ENCODE results near the gene IRF2BP1. TPM values are rescaled to one million over a fixed set of nuclear protein-coding genes. Genes with fewer than 3 reads are reported as not detected.

IRF2BP1 gene
- total RNA-seq, 2 experiments from 2014 or later, result 21.0 to 21.6 TPM

DNA sequence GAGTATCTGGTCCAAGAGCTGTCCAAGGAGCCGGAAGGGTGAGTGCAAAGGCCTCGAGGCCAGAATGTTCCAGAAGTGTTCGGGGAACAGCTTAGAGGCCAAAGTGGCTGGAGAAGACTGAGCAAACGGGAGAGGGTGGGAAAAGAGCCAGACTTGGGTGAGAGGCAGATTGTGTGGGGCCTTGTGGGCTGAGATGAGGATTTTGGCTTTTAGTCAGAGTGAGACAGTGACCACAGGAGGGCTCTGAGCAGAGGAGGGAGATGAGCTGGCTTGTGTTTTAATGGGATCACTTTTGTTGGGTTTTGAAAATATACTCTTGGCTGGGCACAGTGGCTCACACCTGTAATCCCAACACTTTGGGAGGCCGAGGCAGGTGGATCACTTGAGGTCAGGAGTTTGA, 23.0 kb upstream of the IRF2BP1 start:
- Mint-ChIP-seq H3K27ac (no peak overlapping the region), H3K9me3 (no peaks in the 10 kb centered on the region), H3K27me3 (peaks cover 31% of the 10 kb centered on the region), H3K36me3 (ENCODE audit: low read depth) (no peaks in the 10 kb centered on the region), H3K4me3 (no peak overlapping the region), H3K4me1 (ENCODE audit: low read depth) (no peaks in the 10 kb centered on the region)
- Histone ChIP-seq H3K27me3 (ENCODE audit: control insufficient read depth in 1 of 2, insufficient read depth in 2 of 2, low read length in 2 of 2) (peaks cover 0 to 17% of the 10 kb centered on the region in 2 experiments), H3K4me1 (ENCODE audit: insufficient read depth, low read length) (no peaks in the 10 kb centered on the region), H3K27ac (ENCODE audit: low read depth in 1 of 2, low read length in 2 of 2) (no peak overlapping the region), H3K36me3 (ENCODE audit: insufficient read depth, low read length) (no peaks in the 10 kb centered on the region), H3K9me3 (ENCODE audit: control insufficient read depth in 1 of 2, insufficient read depth in 1 of 2, low read length in 2 of 2) (peaks cover 0 to 2% of the 10 kb centered on the region in 2 experiments), H3K4me3 (ENCODE audit: low read length) (no peak overlapping the region)
- DNase-seq (no peak), ATAC-seq (ENCODE audit: poor library complexity) (no peak)
- ChIA-PET POLR2A (no interaction called here), CTCF (no interaction called here)
- intact Hi-C loops (cut with DNase I, micrococcal nuclease), result loop anchor here in 1 of 2 experiments (10.0 kb wide), 1 partner anchor 724 kb away; no protein-coding TSS in a partner anchor
- TF ChIP-seq, protein P1, sequence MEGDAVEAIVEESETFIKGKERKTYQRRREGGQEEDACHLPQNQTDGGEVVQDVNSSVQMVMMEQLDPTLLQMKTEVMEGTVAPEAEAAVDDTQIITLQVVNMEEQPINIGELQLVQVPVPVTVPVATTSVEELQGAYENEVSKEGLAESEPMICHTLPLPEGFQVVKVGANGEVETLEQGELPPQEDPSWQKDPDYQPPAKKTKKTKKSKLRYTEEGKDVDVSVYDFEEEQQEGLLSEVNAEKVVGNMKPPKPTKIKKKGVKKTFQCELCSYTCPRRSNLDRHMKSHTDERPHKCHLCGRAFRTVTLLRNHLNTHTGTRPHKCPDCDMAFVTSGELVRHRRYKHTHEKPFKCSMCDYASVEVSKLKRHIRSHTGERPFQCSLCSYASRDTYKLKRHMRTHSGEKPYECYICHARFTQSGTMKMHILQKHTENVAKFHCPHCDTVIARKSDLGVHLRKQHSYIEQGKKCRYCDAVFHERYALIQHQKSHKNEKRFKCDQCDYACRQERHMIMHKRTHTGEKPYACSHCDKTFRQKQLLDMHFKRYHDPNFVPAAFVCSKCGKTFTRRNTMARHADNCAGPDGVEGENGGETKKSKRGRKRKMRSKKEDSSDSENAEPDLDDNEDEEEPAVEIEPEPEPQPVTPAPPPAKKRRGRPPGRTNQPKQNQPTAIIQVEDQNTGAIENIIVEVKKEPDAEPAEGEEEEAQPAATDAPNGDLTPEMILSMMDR (IDR thresholded peaks at IDR 0.05), result no peak

DNA sequence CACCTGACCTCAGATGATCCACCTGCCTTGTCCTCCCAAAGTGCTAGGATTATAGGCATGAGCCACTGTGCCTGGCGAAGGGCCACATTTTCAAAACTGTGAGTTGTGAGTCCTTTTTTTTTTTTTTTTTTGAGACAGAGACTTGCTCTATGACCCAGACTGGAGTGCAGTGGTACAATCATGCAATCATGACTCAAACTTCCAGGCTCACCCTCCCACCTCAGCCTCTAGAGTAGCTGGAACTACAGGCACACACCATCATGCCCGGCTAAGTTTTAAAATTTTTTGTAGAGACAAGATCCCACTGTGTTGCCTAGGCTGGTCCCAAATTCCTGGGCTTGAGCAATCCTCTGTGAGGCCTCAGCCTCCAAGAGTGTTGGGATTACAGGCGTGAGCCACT, 20.3 kb upstream of the IRF2BP1 start:
- POLR2A ChIA-PET, result no interaction called here
- peaks cover 16% of the 10 kb centered on the region for H3K27me3 Mint-ChIP-seq
- ATAC-seq (ENCODE audit: poor library complexity), result no peak

DNA sequence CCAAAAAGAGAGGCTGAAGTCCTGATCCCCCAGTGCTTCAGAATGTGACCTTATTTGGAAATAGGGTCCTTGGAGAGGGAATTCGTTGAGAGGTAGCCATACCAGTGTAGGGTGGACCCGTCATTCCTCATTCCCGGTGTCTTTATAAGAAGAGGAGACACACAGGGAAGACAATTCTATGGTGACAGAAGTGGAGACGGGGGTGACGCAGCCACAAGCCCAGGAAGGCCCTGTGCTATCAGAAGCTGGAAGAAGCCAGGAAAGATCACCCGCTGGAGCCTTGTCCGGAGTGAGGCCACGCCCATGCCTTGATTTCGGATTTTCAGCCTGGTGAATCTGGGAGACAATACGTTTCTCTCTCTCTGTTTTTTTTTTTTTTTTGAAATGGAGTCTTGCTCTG, 19.1 kb upstream of the IRF2BP1 start:
- TF ChIP-seq, protein P1 (IDR thresholded peaks at IDR 0.05), result no peak
- no peak overlapping the region for H3K27ac ChIP-seq (ENCODE audit: low read depth in 1 of 2, low read length in 2 of 2)
- intact Hi-C loops (cut with DNase I, micrococcal nuclease), result loop anchor here in 1 of 2 experiments (10.0 kb wide), 1 partner anchor 720 kb away; no protein-coding TSS in a partner anchor
- Mint-ChIP-seq H3K27me3 (peaks cover 11% of the 10 kb centered on the region), H3K4me3 (no peak overlapping the region), H3K4me1 (ENCODE audit: low read depth) (peaks cover 26% of the 10 kb centered on the region), H3K27ac (no peak overlapping the region), H3K36me3 (ENCODE audit: low read depth) (peaks cover 20% of the 10 kb centered on the region), H3K9me3 (no peaks in the 10 kb centered on the region)
- ChIA-PET CTCF (no interaction called here), POLR2A (no interaction called here)
- DNase-seq, result no peak
- peaks cover 26% of the 10 kb centered on the region for H3K4me1 ChIP-seq (ENCODE audit: insufficient read depth, low read length)
- no peak for ATAC-seq (ENCODE audit: poor library complexity)
- no peaks in the 10 kb centered on the region for H3K9me3 ChIP-seq (ENCODE audit: control insufficient read depth in 1 of 2, insufficient read depth in 1 of 2, low read length in 2 of 2)
- no peaks in the 10 kb centered on the region for H3K36me3 ChIP-seq (ENCODE audit: insufficient read depth, low read length)
- H3K27me3 ChIP-seq (ENCODE audit: control insufficient read depth in 1 of 2, insufficient read depth in 2 of 2, low read length in 2 of 2), result no peaks in the 10 kb centered on the region
- H3K4me3 ChIP-seq (ENCODE audit: low read length), result no peak overlapping the region

More for the DNA sequence above, 20.3 kb upstream of the IRF2BP1 start:
- intact Hi-C loops (cut with DNase I, micrococcal nuclease), result loop anchor here in 1 of 2 experiments (10.0 kb wide), 1 partner anchor 721 kb away; no protein-coding TSS in a partner anchor
- Mint-ChIP-seq H3K9me3 (no peaks in the 10 kb centered on the region), H3K27ac (no peak overlapping the region), H3K4me1 (ENCODE audit: low read depth) (peaks cover 15% of the 10 kb centered on the region), H3K4me3 (no peak overlapping the region), H3K36me3 (ENCODE audit: low read depth) (peaks cover 11% of the 10 kb centered on the region)
- no peak overlapping the region for H3K4me3 ChIP-seq (ENCODE audit: low read length)
- CTCF ChIA-PET, result no interaction called here
- H3K9me3 ChIP-seq (ENCODE audit: control insufficient read depth in 1 of 2, insufficient read depth in 1 of 2, low read length in 2 of 2), result no peaks in the 10 kb centered on the region
- peaks cover 18% of the 10 kb centered on the region for H3K4me1 ChIP-seq (ENCODE audit: insufficient read depth, low read length)
- TF ChIP-seq, protein P1 (IDR thresholded peaks at IDR 0.05), result no peak
- H3K27ac ChIP-seq (ENCODE audit: low read depth in 1 of 2, low read length in 2 of 2), result no peak overlapping the region
- no peaks in the 10 kb centered on the region for H3K36me3 ChIP-seq (ENCODE audit: insufficient read depth, low read length)
- DNase-seq, result no peak
- H3K27me3 ChIP-seq (ENCODE audit: control insufficient read depth in 1 of 2, insufficient read depth in 2 of 2, low read length in 2 of 2), result peaks cover 0 to 4% of the 10 kb centered on the region in 2 experiments

Measured in CD4-positive, alpha-beta T cell (primary cell).